ENCODE measurements around the gene SHC2.

DNA sequence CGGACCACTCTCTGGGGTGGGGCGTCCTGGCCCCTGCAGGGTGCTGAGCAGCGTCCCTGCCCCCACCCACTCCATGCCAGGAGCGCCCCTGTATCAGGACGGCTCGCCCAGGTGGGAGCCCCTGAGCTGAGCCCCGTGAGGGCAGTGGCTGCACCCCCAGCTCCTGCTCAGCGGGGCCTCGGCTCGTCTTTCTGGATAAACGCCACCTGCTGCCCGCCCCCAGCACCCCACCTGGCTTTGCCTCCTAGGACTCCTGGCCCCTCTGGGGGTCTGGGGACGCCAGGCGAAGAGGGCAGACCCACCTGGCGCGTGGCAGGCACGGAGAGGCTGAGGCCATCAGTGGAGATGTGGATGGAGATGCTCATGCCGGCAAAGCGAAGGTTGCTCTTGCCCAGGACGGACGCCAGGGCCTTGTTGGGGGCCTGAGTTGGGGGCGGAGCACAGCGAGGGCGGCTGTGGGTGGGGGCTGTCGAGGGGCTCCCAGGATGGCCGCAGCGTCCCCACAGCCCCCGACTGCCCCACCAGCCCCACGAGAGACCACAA, 22.3 kb downstream of the SHC2 start:
- no peak for TF ChIP-seq CTCF (IDR thresholded peaks at IDR 0.05; ENCODE audit: low read depth, low read length, poor library complexity, severe bottlenecking)
- no peak for TF ChIP-seq EZH2phosphoT487 (IDR thresholded peaks at IDR 0.05; ENCODE audit: borderline replicate concordance, low read length)
